SK-N-MC (cell line): Measurements from ENCODE around the gene ITGB1.

ENCODE experiments used
- DNase-seq: peaks from one replicate; pipeline ENCODE4 v3.0.0-alpha.2; 2011; ENCODE audit warnings: low read depth, low spot score
- H3K27ac ChIP-seq: fragments of 200-600 bp; sonication (generic); 2 replicates; pipeline ENCODE4 v1.5.1; 2016; ENCODE audit warnings: mixed run types
- H3K36me3 ChIP-seq: fragments of 200-600 bp; sonication (generic); 2 replicates; pipeline ENCODE4 v1.6.1; 2017; ENCODE audit warnings: antibody characterized with exemption, low read length, mixed read lengths; ENCODE audit not compliant: insufficient read depth
- H3K4me3 ChIP-seq: fragments of 200-600 bp; sonication (generic); 2 replicates; pipeline ENCODE4 v1.5.1; 2016
- H3K9ac ChIP-seq: fragments of 200-600 bp; sonication (generic); 2 replicates; pipeline ENCODE4 v1.8.0; 2017; ENCODE audit warnings: mixed run types, mixed read lengths; ENCODE audit not compliant: insufficient read length
- H3K9me3 ChIP-seq: fragments of 200-600 bp; sonication (generic); 2 replicates; pipeline ENCODE4 v1.6.1; 2017; ENCODE audit warnings: low read depth, mild to moderate bottlenecking, antibody characterized with exemption, low read length, moderate library complexity, mixed read lengths
- EZH2 ChIP-seq: fragments of 200-600 bp; sonication (generic); IDR thresholded peaks from one replicate; pipeline ENCODE4 v1.6.1; 2017; ENCODE audit warnings: antibody characterized with exemption
- FOXP2 ChIP-seq: optimal IDR thresholded peaks from 2 replicates; pipeline ENCODE3; 2011; ENCODE audit warnings: mild to moderate bottlenecking, moderate library complexity; ENCODE audit not compliant: insufficient read depth; ENCODE audit errors: extremely low read length, control extremely low read depth
- POLR2AphosphoS5 ChIP-seq: IDR thresholded peaks from 2 replicates; pipeline ENCODE4 v1.6.1; 2012; ENCODE audit warnings: mild to moderate bottlenecking, low read depth, low read length, borderline replicate concordance

ITGB1 gene

DNA sequence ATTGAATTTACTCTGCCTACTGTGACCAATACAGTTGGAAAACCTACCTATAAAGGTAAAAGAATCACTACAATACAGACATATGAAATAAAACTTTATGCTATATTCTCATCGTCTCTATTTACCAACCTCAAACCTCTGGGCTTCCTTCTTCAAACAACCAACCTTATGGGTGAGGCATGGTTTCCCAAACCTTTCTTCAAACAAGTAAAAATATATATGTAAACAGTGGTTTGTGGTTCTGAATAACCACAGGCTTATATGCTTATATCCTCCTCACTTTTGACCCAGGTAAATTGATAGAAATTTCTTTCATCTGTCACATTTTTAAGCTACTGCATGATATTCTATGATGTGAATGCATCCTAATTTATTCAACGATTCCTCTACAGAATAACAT lies 103.6 kb downstream of the ITGB1 start:
- H3K36me3 ChIP-seq: no peaks in the 10 kb centered on the region
- no peak for DNase-seq
- TF ChIP-seq POLR2AphosphoS5: no peak
- no peak for TF ChIP-seq FOXP2
- TF ChIP-seq EZH2: no peak
- no peaks in the 10 kb centered on the region for H3K9me3 ChIP-seq
- no peak overlapping the region for H3K27ac ChIP-seq
- no peak overlapping the region for H3K9ac ChIP-seq
- H3K4me3 ChIP-seq: no peak overlapping the region

DNA sequence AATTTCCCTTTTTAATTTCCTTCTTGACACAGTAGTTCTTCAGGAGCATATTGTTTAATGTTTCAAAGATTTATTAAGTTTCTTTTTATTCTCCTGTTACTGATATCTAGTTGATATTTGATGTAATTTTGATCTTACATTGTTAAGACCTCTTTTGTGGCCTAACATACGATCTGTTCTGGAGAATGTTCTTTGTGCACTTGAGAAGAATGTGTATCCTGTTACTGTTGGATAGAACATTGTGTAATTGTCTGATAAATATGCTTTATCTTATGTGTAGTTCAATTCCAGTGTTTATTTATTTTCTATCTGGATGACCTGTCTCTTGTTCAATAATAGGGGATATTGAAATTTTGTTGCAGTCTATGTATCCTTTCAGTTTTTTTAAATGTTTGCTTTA lies 106.7 kb downstream of the ITGB1 start:
- no peak for DNase-seq
- H3K4me3 ChIP-seq: no peak overlapping the region
- H3K36me3 ChIP-seq: no peaks in the 10 kb centered on the region
- no peak overlapping the region for H3K9ac ChIP-seq
- TF ChIP-seq FOXP2: no peak
- TF ChIP-seq EZH2: no peak
- no peak for TF ChIP-seq POLR2AphosphoS5
- H3K27ac ChIP-seq: no peak overlapping the region
- H3K9me3 ChIP-seq: no peaks in the 10 kb centered on the region
